Endothelial cell of umbilical vein (primary cell): Measurements from ENCODE around the gene ZNRF1. TPM values are rescaled to one million over a fixed set of nuclear protein-coding genes. Genes with fewer than 3 reads are reported as not detected.

Experiments used
- BruUV-seq: library from RNA; stranded (reverse); fragments of 400-500 nt; replicated peaks from 2 replicates; lab custom pipeline; 2021; lab: Mats Ljungman, UMichigan
- CTCF ChIA-PET: fragments of 300-600, 350-600 bp; sonication (Branson Sonifier 250); formaldehyde crosslinking; loops from one replicate; lab custom pipeline; 2021; ENCODE audit warnings: antibody characterized with exemption, inconsistent platforms; lab: Charles Lee
- POLR2A ChIA-PET: fragments of 300-600, 350-600 bp; sonication (Branson Sonifier 250); formaldehyde crosslinking; loops from one replicate; lab custom pipeline; 2021; ENCODE audit warnings: antibody characterized with exemption, inconsistent platforms; lab: Charles Lee
- DNase-seq: peaks from one replicate; pipeline ENCODE4 v3.0.0-alpha.2; 2011; ENCODE audit warnings: low read depth, low spot score
- FAIRE-seq: peaks from 2 replicates; lab custom pipeline; 2011; peaks lifted over from hg19 to GRCh38; lab: Jason Lieb, UNC
- H2AFZ ChIP-seq: 2 replicates; pipeline ENCODE4 v1.6.0; 2012; ENCODE audit warnings: low read depth, low read length, control low read depth, inconsistent platforms
- H3K27ac ChIP-seq: 2 replicates; pipeline ENCODE4 v1.5.1; 2011; ENCODE audit warnings: low read depth, mild to moderate bottlenecking, control low read depth, low read length, moderate library complexity; ENCODE audit not compliant: insufficient read depth
- H3K27me3 ChIP-seq, 2 experiments: 2 replicates each; pipeline versions ENCODE4 v1.6.0 to v1.6.1; 2011; ENCODE audit warnings: low read length in 2 of 2, mixed read lengths in 1 of 2; ENCODE audit not compliant: control insufficient read depth in 2 of 2, insufficient read depth in 2 of 2
- H3K36me3 ChIP-seq, 2 experiments: 2 replicates in 1 of 2; 3 replicates in 1 of 2; pipeline ENCODE4 v1.5.1; 2011; ENCODE audit warnings: low read length in 2 of 2, mild to moderate bottlenecking in 1 of 2, moderate library complexity in 1 of 2; ENCODE audit not compliant: control insufficient read depth in 2 of 2, insufficient read depth in 2 of 2; ENCODE audit errors: extremely low read depth in 1 of 2
- H3K4me1 ChIP-seq: 3 replicates; pipeline ENCODE4 v1.5.1; 2011; ENCODE audit warnings: mild to moderate bottlenecking, low read length; ENCODE audit not compliant: control insufficient read depth, insufficient read depth; ENCODE audit errors: extremely low read depth
- H3K4me2 ChIP-seq: 2 replicates; pipeline ENCODE4 v1.6.1; 2011; ENCODE audit warnings: low read length, control low read depth, mixed read lengths; ENCODE audit not compliant: insufficient read depth
- H3K4me3 ChIP-seq, 3 experiments: fragments of 200-600 bp in 1 of 3; sonication (generic), shearing (Covaris generic) in 1 of 3; replicated peaks in 1 of 3; 2 replicates each; pipeline ENCODE4 v1.5.1; 2011 to 2016; ENCODE audit warnings: control low read depth in 3 of 3, low read length in 3 of 3, mild to moderate bottlenecking in 2 of 3, inconsistent platforms in 1 of 3, low read depth in 1 of 3, moderate library complexity in 1 of 3; ENCODE audit not compliant: insufficient read depth in 1 of 3
- H3K79me2 ChIP-seq: 2 replicates; pipeline ENCODE4 v1.6.0; 2012; ENCODE audit warnings: low read length, inconsistent platforms; ENCODE audit not compliant: control insufficient read depth, insufficient read depth
- H3K9ac ChIP-seq: replicated peaks from 2 replicates; pipeline ENCODE3; 2011; ENCODE audit warnings: low read length, control low read depth; ENCODE audit not compliant: insufficient read depth; ENCODE audit errors: extremely low read depth
- H3K9me1 ChIP-seq: replicated peaks from 3 replicates; pipeline ENCODE4 v1.6.0; 2011; ENCODE audit warnings: mild to moderate bottlenecking, low read length; ENCODE audit not compliant: control insufficient read depth, insufficient read depth; ENCODE audit errors: extremely low read depth
- H3K9me3 ChIP-seq: replicated peaks from 2 replicates; pipeline ENCODE4 v1.5.1; 2012; ENCODE audit warnings: low read length, inconsistent platforms; ENCODE audit not compliant: control insufficient read depth, insufficient read depth
- H4K20me1 ChIP-seq: replicated peaks from 2 replicates; pipeline ENCODE3; 2011; ENCODE audit warnings: mild to moderate bottlenecking, low read length; ENCODE audit not compliant: control insufficient read depth, insufficient read depth; ENCODE audit errors: extremely low read depth
- EZH2 ChIP-seq: IDR thresholded peaks from 2 replicates; pipeline ENCODE4 v1.6.1; 2012; ENCODE audit warnings: borderline replicate concordance, low read depth, mild to moderate bottlenecking, moderate library complexity, low read length, inconsistent platforms; ENCODE audit not compliant: severe bottlenecking
- FOS ChIP-seq: IDR thresholded peaks from 2 replicates; pipeline ENCODE4 v1.6.1; 2011; ENCODE audit warnings: mild to moderate bottlenecking, low read length, moderate library complexity, borderline replicate concordance; ENCODE audit not compliant: insufficient read depth
- GATA2 ChIP-seq: IDR thresholded peaks from 2 replicates; pipeline ENCODE4 v1.7.0; 2011; ENCODE audit warnings: low read depth, mild to moderate bottlenecking, moderate library complexity, mixed read lengths, low read length; ENCODE audit not compliant: insufficient read length, insufficient read depth
- JUN ChIP-seq: IDR thresholded peaks from 2 replicates; pipeline ENCODE4 v1.6.1; 2011; ENCODE audit warnings: borderline replicate concordance, low read depth; ENCODE audit not compliant: insufficient read length, insufficient read depth
- MYC ChIP-seq: IDR thresholded peaks from one replicate; pipeline ENCODE4 v1.6.1; 2011; ENCODE audit warnings: mild to moderate bottlenecking, low read depth, low read length
- POLR2A ChIP-seq: IDR thresholded peaks from 2 replicates; pipeline ENCODE4 v1.6.1; 2012; ENCODE audit warnings: low read depth, mild to moderate bottlenecking, control low read depth, low read length
- POLR2AphosphoS5 ChIP-seq: IDR thresholded peaks from 2 replicates; pipeline ENCODE4 v1.6.1; 2012; ENCODE audit warnings: low read depth, mild to moderate bottlenecking, control low read depth, low read length, moderate library complexity; ENCODE audit not compliant: insufficient read depth
- dilution Hi-C: fragments of 300-500 bp; cut with MboI; formaldehyde crosslinking; loops from one replicate; pipeline ENCODE4 v1.15.0; 2019; ENCODE audit warnings: low sequenced_read_pairs; ENCODE audit not compliant: extremely low pct_ligation_motif_present
- intact Hi-C: fragments of 100-400 bp; cut with micrococcal nuclease; formaldehyde crosslinking; loops from one replicate; pipeline ENCODE4 v1.10.0; 2022
- polyA plus RNA-seq, 4 experiments: library from polyadenylated mRNA; depleted of rRNA in 3 of 4; stranded (reverse) in 3 of 4; unstranded in 1 of 4; fragments of >200 nt; gene quantifications; 2 replicates each; pipeline versions ENCODE4 v1.2.1 to v1.2.3, GENCODE V29; 2011 to 2012; ENCODE audit warnings: missing spikeins in 1 of 4
- total RNA-seq: library from RNA; stranded (reverse); gene quantifications from 2 replicates; pipeline ENCODE4 v1.2.3, GENCODE V29; 2021
- TF ChIP-seq, protein P1 (sequence below): IDR thresholded peaks from 2 replicates; pipeline ENCODE4 v1.6.1; 2011; ENCODE audit not compliant: insufficient read depth, insufficient read length
- TF ChIP-seq, protein P2 (sequence below), 2 donors: IDR thresholded peaks; 1 replicate in 1 of 2; 2 replicates in 1 of 2; pipeline ENCODE4 v1.5.1; 2011; ENCODE audit warnings: low read length in 2 of 2, mild to moderate bottlenecking in 2 of 2, moderate library complexity in 2 of 2, control low read depth in 1 of 2, inconsistent platforms in 1 of 2, low read depth in 1 of 2; ENCODE audit not compliant: insufficient read depth in 1 of 2; ENCODE audit errors: extremely low read depth in 1 of 2

The ZNRF1 gene
- total and polyA plus RNA-seq, 2 donors (not counting 3 experiments of a cell fraction or from before 2014, with no cell fraction given), result 23.7 to 34.9 TPM

DNA sequence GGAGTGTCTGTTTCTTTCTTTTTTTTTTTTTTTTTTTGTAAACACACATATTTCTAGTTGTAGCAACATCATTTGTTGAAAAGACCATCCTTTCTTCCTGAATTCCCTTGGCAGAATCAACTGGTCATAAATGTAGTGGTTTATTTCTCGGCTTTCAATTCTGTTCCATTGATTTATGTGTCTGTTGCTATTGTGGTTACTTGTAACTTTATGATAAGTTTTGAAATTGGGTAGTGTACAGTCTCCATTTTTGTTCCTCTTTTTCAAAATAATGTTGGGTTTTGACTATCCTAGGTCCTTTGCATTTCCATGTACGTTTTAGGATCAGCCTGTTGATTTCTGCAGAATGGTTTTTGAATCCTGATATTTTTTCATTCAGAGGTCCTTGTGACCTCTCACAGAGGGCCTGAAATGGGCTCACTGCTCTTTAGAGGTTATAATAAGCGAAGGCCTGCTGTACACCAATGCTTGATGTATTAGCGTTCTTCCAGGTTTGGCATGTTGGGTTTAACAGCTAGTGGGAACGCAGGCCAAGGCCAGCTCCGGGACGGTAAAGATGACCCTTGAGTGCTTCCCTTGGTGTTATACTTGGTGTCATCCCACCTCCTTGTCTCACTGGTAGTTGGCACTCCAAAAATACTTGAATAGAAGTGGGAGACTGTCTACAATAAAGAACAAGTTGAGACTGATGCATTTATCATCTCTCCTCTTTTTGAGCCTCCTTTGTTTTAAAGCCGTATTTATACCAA, 43.8 kb downstream of the ZNRF1 start:
- FAIRE-seq (no peak), DNase-seq (no peak)
- no peak overlapping the region for H3K4me2 ChIP-seq
- BruUV-seq, result no TSS peak
- H4K20me1 ChIP-seq, result peaks cover 2% of the 10 kb centered on the region
- no peak overlapping the region for H3K4me3 ChIP-seq
- no peaks in the 10 kb centered on the region for H3K27me3 ChIP-seq
- H3K79me2 ChIP-seq, result peaks cover 27% of the 10 kb centered on the region
- no peak overlapping the region for H3K9ac ChIP-seq
- no peak for TF ChIP-seq FOS
- TF ChIP-seq MYC, result no peak
- TF ChIP-seq POLR2AphosphoS5, result no peak
- no peak for TF ChIP-seq JUN
- TF ChIP-seq GATA2, result no peak
- TF ChIP-seq, protein P1, sequence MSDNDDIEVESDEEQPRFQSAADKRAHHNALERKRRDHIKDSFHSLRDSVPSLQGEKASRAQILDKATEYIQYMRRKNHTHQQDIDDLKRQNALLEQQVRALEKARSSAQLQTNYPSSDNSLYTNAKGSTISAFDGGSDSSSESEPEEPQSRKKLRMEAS, result no peak
- no peak for TF ChIP-seq POLR2A
- TF ChIP-seq EZH2, result no peak
- TF ChIP-seq, protein P2, sequence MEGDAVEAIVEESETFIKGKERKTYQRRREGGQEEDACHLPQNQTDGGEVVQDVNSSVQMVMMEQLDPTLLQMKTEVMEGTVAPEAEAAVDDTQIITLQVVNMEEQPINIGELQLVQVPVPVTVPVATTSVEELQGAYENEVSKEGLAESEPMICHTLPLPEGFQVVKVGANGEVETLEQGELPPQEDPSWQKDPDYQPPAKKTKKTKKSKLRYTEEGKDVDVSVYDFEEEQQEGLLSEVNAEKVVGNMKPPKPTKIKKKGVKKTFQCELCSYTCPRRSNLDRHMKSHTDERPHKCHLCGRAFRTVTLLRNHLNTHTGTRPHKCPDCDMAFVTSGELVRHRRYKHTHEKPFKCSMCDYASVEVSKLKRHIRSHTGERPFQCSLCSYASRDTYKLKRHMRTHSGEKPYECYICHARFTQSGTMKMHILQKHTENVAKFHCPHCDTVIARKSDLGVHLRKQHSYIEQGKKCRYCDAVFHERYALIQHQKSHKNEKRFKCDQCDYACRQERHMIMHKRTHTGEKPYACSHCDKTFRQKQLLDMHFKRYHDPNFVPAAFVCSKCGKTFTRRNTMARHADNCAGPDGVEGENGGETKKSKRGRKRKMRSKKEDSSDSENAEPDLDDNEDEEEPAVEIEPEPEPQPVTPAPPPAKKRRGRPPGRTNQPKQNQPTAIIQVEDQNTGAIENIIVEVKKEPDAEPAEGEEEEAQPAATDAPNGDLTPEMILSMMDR (IDR thresholded peaks at IDR 0.05; ENCODE audit: extremely low read depth in 1 of 2, insufficient read depth in 1 of 2, low read depth in 1 of 2, low read length in 2 of 2), result no peak
- no peak overlapping the region for H2AFZ ChIP-seq
- intact Hi-C loops (no loop called here), dilution Hi-C loops (no loop called here)
- no peaks in the 10 kb centered on the region for H3K9me3 ChIP-seq
- no peak overlapping the region for H3K27ac ChIP-seq
- ChIA-PET CTCF (interaction anchor here (1.3 to 2.7 kb wide), 3 partner anchors 44 to 157 kb away, joined by 3 to 9 read pairs (median 7); partner anchors contain the start of gene ZNRF1), POLR2A (no interaction called here)
- H3K9me1 ChIP-seq, result no peaks in the 10 kb centered on the region
- H3K4me1 ChIP-seq, result peaks cover 3% of the 10 kb centered on the region
- H3K36me3 ChIP-seq, result no peaks in the 10 kb centered on the region
